D721Med (cell line): ENCODE data around the gene COL1A2.
A peak's percentile ranks its signal among the peaks of the same experiment; 100 is the strongest.

ENCODE experiments used
- DNase-seq: peaks from one replicate; pipeline ENCODE4 v3.0.0; 2011; ENCODE audit warnings: low spot score; ENCODE audit not compliant: insufficient read length
- FAIRE-seq: peaks from 2 replicates; lab custom pipeline; 2011; peaks lifted over from hg19 to GRCh38; lab: Jason Lieb, UNC
- CTCF ChIP-seq: IDR thresholded peaks from 2 replicates; pipeline ENCODE4 v1.5.1; 2012; ENCODE audit warnings: mild to moderate bottlenecking, control low read depth; ENCODE audit not compliant: insufficient read depth; ENCODE audit errors: missing control alignments

COL1A2 gene

GRCh38 chr7:94431619-94432280 lies 37.1 kb downstream of the COL1A2 start:
- no peak for TF ChIP-seq CTCF
- FAIRE-seq (no peak), DNase-seq (no peak)

GRCh38 chr7:94432281-94432670 lies 37.6 kb downstream of the COL1A2 start:
- no peak for TF ChIP-seq CTCF
- DNase-seq, result no peak
- no peak for FAIRE-seq

DNA sequence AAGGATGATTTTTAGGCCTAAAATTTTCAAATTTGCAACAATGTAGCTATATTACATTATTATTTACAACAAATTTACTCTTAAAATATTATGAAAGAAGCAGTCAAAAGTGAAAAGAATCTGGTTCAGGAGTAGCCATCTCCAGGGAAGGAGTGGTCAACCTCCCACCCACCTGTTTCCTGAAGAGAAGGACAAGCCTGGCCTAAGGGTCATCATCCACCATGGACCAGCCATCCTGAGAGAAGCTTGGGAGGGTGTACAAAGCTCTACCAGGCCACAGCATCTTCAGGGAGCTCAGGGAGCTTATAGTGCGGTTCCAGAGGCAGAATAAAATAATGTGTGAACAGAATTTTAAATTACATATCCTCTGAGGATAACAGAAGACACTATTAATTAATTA lies 38.1 kb downstream of the COL1A2 start:
- FAIRE-seq (no peak), DNase-seq (no peak)
- TF ChIP-seq CTCF, result no peak

GRCh38 chr7:94433224-94433623 lies 38.5 kb downstream of the COL1A2 start:
- no peak for TF ChIP-seq CTCF
- no peak for DNase-seq
- FAIRE-seq, result no peak

GRCh38 chr7:94434042-94434441 lies 39.3 kb downstream of the COL1A2 start:
- no peak for TF ChIP-seq CTCF
- FAIRE-seq (no peak), DNase-seq (no peak)

GRCh38 chr7:94436018-94436604 lies 41.4 kb downstream of the COL1A2 start:
- peak; percentile 79 for TF ChIP-seq CTCF
- no peak for DNase-seq
- peak; percentile 95 for FAIRE-seq

DNA sequence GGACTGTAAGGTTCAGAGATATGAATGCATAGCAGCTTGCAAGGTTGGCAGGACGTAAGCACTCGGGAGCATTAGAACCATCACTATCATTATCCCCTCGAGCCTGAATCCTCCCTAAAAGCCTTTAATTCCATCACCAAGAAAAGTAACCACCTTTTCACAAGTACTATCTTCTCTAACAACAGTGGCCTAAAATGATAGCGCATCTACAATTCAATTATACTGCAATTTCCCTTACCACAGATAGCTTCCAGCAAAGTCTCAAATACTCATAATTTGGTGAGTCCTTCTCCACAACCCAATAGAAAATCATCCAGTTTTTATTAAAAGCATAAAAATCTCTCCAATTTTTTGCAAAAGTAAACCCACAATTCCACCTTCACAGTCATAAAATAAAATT lies 42.0 kb downstream of the COL1A2 start:
- DNase-seq (no peak), FAIRE-seq (no peak)
- no peak for TF ChIP-seq CTCF
